Frontal cortex (tissue), 4 donors: ENCODE data around the gene TRIM33. TPM values are rescaled to one million over a fixed set of nuclear protein-coding genes. Genes with fewer than 3 reads are reported as not detected.
"Not testable (repeated sequence)": the region's sequence is repeated elsewhere in the genome, so short reads cannot be mapped to it uniquely, and the experiment has no call there.

ENCODE experiments used
- DNase-seq, 2 donors: peaks; one replicate each; pipeline ENCODE4 v3.0.0; 2012; ENCODE audit warnings: low spot score in 2 of 2
- FAIRE-seq: peaks from 2 replicates; lab custom pipeline; 2012; peaks lifted over from hg19 to GRCh38; lab: Jason Lieb, UNC
- total RNA-seq: library from RNA; depleted of rRNA; stranded (reverse); fragments of >200 nt; gene quantifications from one replicate; pipeline ENCODE4 v1.2.3, GENCODE V29; 2014
- donor health status: control.
- donor health status: control.
- donor health status: control.

Gene TRIM33
- total RNA-seq, 1 donor from 2014 or later, result 74.6 TPM

- FAIRE-seq, result no peak
- DNase-seq, result no peak
Measured at GRCh38 chr1:114512595-114513280, 1.7 kb upstream of the TRIM33 start.

- peak in 1 of 2 donors; percentile 38 for DNase-seq
Measured at GRCh38 chr1:114510274-114511031, 550 bp downstream of the TRIM33 start.

GRCh38 chr1:114509596-114510273 lies 1.3 kb downstream of the TRIM33 start:
- FAIRE-seq (no peak), DNase-seq (no peak)

More at GRCh38 chr1:114510274-114511031, 550 bp downstream of the TRIM33 start:
- FAIRE-seq, result no peak

GRCh38 chr1:114508386-114508898 lies 2.6 kb downstream of the TRIM33 start:
- no peak for DNase-seq
- FAIRE-seq, result no peak

- FAIRE-seq, result no peak
- no peak for DNase-seq
Measured at GRCh38 chr1:114507513-114507912, 3.5 kb downstream of the TRIM33 start.

GRCh38 chr1:114505148-114505561 lies 5.8 kb downstream of the TRIM33 start:
- no peak for FAIRE-seq
- DNase-seq, result no peak

GRCh38 chr1:114503916-114504422 lies 7.0 kb downstream of the TRIM33 start:
- FAIRE-seq, result no peak
- DNase-seq, result no peak

GRCh38 chr1:114502080-114502479 lies 8.9 kb downstream of the TRIM33 start:
- DNase-seq, result no peak
- no peak for FAIRE-seq

- no peak for DNase-seq
- FAIRE-seq, result no peak
Measured at GRCh38 chr1:114499478-114499877, 11.5 kb downstream of the TRIM33 start.

GRCh38 chr1:114496089-114496488 lies 14.9 kb downstream of the TRIM33 start:
- no peak for DNase-seq
- no peak for FAIRE-seq

- no peak for FAIRE-seq
Measured at GRCh38 chr1:114495486-114495885, 15.5 kb downstream of the TRIM33 start.

GRCh38 chr1:114492978-114493377 lies 18.0 kb downstream of the TRIM33 start:
- DNase-seq (no peak), FAIRE-seq (no peak)

More at GRCh38 chr1:114495486-114495885, 15.5 kb downstream of the TRIM33 start:
- no peak for DNase-seq

- FAIRE-seq (no peak), DNase-seq (no peak)
Measured at GRCh38 chr1:114490274-114490693, 20.7 kb downstream of the TRIM33 start.

GRCh38 chr1:114488739-114489138 lies 22.3 kb downstream of the TRIM33 start:
- no peak for FAIRE-seq
- DNase-seq, result no peak

- FAIRE-seq, result no peak
- no peak for DNase-seq
Measured at GRCh38 chr1:114485286-114485685, 25.7 kb downstream of the TRIM33 start.

- FAIRE-seq, result no peak
- DNase-seq, result no peak
Measured at GRCh38 chr1:114482585-114482984, 28.4 kb downstream of the TRIM33 start.

GRCh38 chr1:114479636-114480035 lies 31.4 kb downstream of the TRIM33 start:
- FAIRE-seq, DNase-seq: not testable (repeated sequence)

- FAIRE-seq (no peak), DNase-seq (no peak)
Measured at GRCh38 chr1:114479134-114479533, 31.9 kb downstream of the TRIM33 start.

- FAIRE-seq (no peak), DNase-seq (no peak)
Measured at GRCh38 chr1:114473796-114474195, 37.2 kb downstream of the TRIM33 start.

GRCh38 chr1:114472408-114472807 lies 38.6 kb downstream of the TRIM33 start:
- DNase-seq (no peak), FAIRE-seq (no peak)
